GM12878 (cell line): Measurements from ENCODE around the gene FTSJ1. TPM values are rescaled to one million over a fixed set of nuclear protein-coding genes. Genes with fewer than 3 reads are reported as not detected.

ENCODE experiments used
- ATAC-seq: fragments of 200-7000 bp; cut with Tn5 transposase; 3 replicates; pipeline ENCODE4 v1.9.1; 2020; ENCODE audit warnings: mild to moderate bottlenecking, moderate library complexity
- BruUV-seq: library from RNA; stranded (reverse); fragments of 400-500 nt; replicated peaks from 2 replicates; lab custom pipeline; 2021; lab: Mats Ljungman, UMichigan
- CTCF ChIA-PET: fragments of 300-600 bp; sonication (Branson Sonifier 250); formaldehyde crosslinking; extraction: SDS; loops from one replicate; lab custom pipeline; 2021; ENCODE audit warnings: inconsistent platforms; lab: Yijun Ruan, JAX
- POLR2A ChIA-PET: fragments of 350-600 bp; formaldehyde crosslinking; extraction: SDS; loops from one replicate; lab custom pipeline; 2021; ENCODE audit warnings: inconsistent platforms; lab: Charles Lee
- RAD21 ChIA-PET: fragments of 300-600 bp; sonication (Branson Sonifier 250); formaldehyde crosslinking; loops from one replicate; lab custom pipeline; 2023; ENCODE audit warnings: antibody characterized with exemption; ENCODE audit not compliant: unreplicated experiment; lab: Charles Lee
- SMC1A ChIA-PET: fragments of 300-600 bp; sonication (Branson Sonifier 250); formaldehyde crosslinking; loops from one replicate; lab custom pipeline; 2023; ENCODE audit not compliant: unreplicated experiment, uncharacterized antibody; lab: Charles Lee
- DNase-seq: peaks from one replicate; pipeline ENCODE4 v3.0.0-alpha.2; 2011; ENCODE audit warnings: low read depth, low spot score
- FAIRE-seq: peaks from 3 replicates; lab custom pipeline; 2011; peaks lifted over from hg19 to GRCh38; lab: Jason Lieb, UNC
- H2AFZ ChIP-seq: 2 replicates; pipeline ENCODE4 v1.6.0; 2011; ENCODE audit warnings: low read depth, low read length, control low read depth; ENCODE audit not compliant: control insufficient read depth
- H3K27ac ChIP-seq: 2 replicates; pipeline ENCODE4 v1.5.1; 2011; ENCODE audit warnings: control low read depth; ENCODE audit not compliant: control insufficient read depth, insufficient read depth
- H3K27me3 ChIP-seq, 2 experiments: replicated peaks in 1 of 2; 2 replicates each; pipeline versions ENCODE4 v1.6.0 to v1.6.1; 2011; ENCODE audit warnings: low read length in 1 of 2; ENCODE audit not compliant: control insufficient read depth in 2 of 2, insufficient read depth in 2 of 2
- H3K36me3 ChIP-seq, 2 experiments: 2 replicates each; pipeline ENCODE4 v1.5.1; 2011; ENCODE audit warnings: low read length in 1 of 2; ENCODE audit not compliant: control insufficient read depth in 2 of 2, insufficient read depth in 2 of 2
- H3K4me1 ChIP-seq: 2 replicates; pipeline ENCODE4 v1.6.1; 2011; ENCODE audit warnings: mild to moderate bottlenecking, low read length, moderate library complexity, mixed read lengths; ENCODE audit not compliant: control insufficient read depth, insufficient read depth
- H3K4me2 ChIP-seq: 2 replicates; pipeline ENCODE4 v1.6.0; 2011; ENCODE audit warnings: control low read depth; ENCODE audit not compliant: control insufficient read depth, insufficient read depth
- H3K4me3 ChIP-seq: fragments of 200-600 bp; sonication (generic); 2 replicates; pipeline ENCODE4 v1.5.1; 2016
- H3K79me2 ChIP-seq: 2 replicates; pipeline ENCODE4 v1.6.0; 2011; ENCODE audit warnings: low read length; ENCODE audit not compliant: control insufficient read depth, insufficient read depth
- H3K9ac ChIP-seq: 2 replicates; pipeline ENCODE4 v1.8.0; 2011; ENCODE audit warnings: low read length, control low read depth, mixed read lengths; ENCODE audit not compliant: control insufficient read depth, insufficient read depth
- H3K9me3 ChIP-seq: replicated peaks from 3 replicates; pipeline ENCODE4 v1.5.1; 2011; ENCODE audit warnings: mild to moderate bottlenecking, low read length; ENCODE audit not compliant: control insufficient read depth, insufficient read depth
- H4K20me1 ChIP-seq: 2 replicates; pipeline ENCODE4 v1.6.0; 2011; ENCODE audit not compliant: control insufficient read depth, insufficient read depth
- BRCA1 ChIP-seq: IDR thresholded peaks from 2 replicates; pipeline ENCODE4 v1.6.1; 2011; ENCODE audit warnings: low read depth, low read length, improper control_type of control experiment
- CEBPB ChIP-seq, 2 experiments: fragments of 150-350 bp in 1 of 2; IDR thresholded peaks; 2 replicates each; pipeline ENCODE4 v1.6.1; 2012 to 2014; ENCODE audit warnings: low read depth in 2 of 2, low read length in 2 of 2, borderline replicate concordance in 1 of 2, inconsistent platforms in 1 of 2
- CHD1 ChIP-seq: IDR thresholded peaks from 2 replicates; pipeline ENCODE4 v1.6.1; 2012; ENCODE audit warnings: low read depth, low read length, improper control_type of control experiment
- CUX1 ChIP-seq: IDR thresholded peaks from 2 replicates; pipeline ENCODE4 v1.6.1; 2012; ENCODE audit warnings: improper control_type of control experiment, low read depth, low read length; ENCODE audit not compliant: insufficient replicate concordance
- EGR1 ChIP-seq, 2 experiments: IDR thresholded peaks; 1 replicate in 1 of 2; 2 replicates in 1 of 2; pipeline ENCODE4 v1.6.1; 2011 to 2012; ENCODE audit warnings: low read depth in 2 of 2, low read length in 2 of 2, borderline replicate concordance in 1 of 2, mild to moderate bottlenecking in 1 of 2, moderate library complexity in 1 of 2
- IKZF1 ChIP-seq: fragments of 450-650 bp; conservative IDR thresholded peaks from 2 replicates; pipeline ENCODE4 v1.6.1; 2017; ENCODE audit warnings: antibody characterized with exemption, mild to moderate bottlenecking
- IKZF2 ChIP-seq, 2 experiments: fragments of 450-650 bp; IDR thresholded peaks; 2 replicates each; pipeline ENCODE4 v1.6.1; 2017; ENCODE audit warnings: mild to moderate bottlenecking in 2 of 2, moderate library complexity in 2 of 2
- LARP7 ChIP-seq: fragments of 450-650 bp; IDR thresholded peaks from 2 replicates; pipeline ENCODE4 v1.6.1; 2017; ENCODE audit warnings: mild to moderate bottlenecking
- POU2F2 ChIP-seq: IDR thresholded peaks from 3 replicates; pipeline ENCODE4 v1.6.1; 2011; ENCODE audit warnings: low read depth, mild to moderate bottlenecking, low read length, borderline replicate concordance
- SMC3 ChIP-seq: IDR thresholded peaks from 2 replicates; pipeline ENCODE4 v1.6.1; 2011; ENCODE audit warnings: low read length, improper control_type of control experiment, borderline replicate concordance
- TAF1 ChIP-seq: IDR thresholded peaks from 2 replicates; pipeline ENCODE4 v1.6.1; 2011; ENCODE audit warnings: mild to moderate bottlenecking, low read depth, low read length, borderline replicate concordance
- TCF12 ChIP-seq: IDR thresholded peaks from 2 replicates; pipeline ENCODE4 v1.6.1; 2011; ENCODE audit warnings: low read depth, mild to moderate bottlenecking, low read length
- YY1 ChIP-seq: IDR thresholded peaks from 2 replicates; pipeline ENCODE4 v1.6.1; 2011; ENCODE audit warnings: low read depth, mild to moderate bottlenecking, low read length
- ZBED1 ChIP-seq: IDR thresholded peaks from 2 replicates; pipeline ENCODE4 v1.6.1; 2016; ENCODE audit warnings: borderline replicate concordance
- WGBS: methylation state at CpG from one replicate; pipeline ENCODE4 v1.1.6; 2016; ENCODE audit warnings: low lambda C conversion rate; ENCODE audit not compliant: insufficient replicate concordance, insufficient coverage; ENCODE audit errors: missing lambda C conversion rate; 5-methylcytosine and 5-hydroxymethylcytosine counted together
- in situ Hi-C: fragments of 300-500 bp; cut with MboI; formaldehyde crosslinking; loops from 9 replicates; pipeline ENCODE4 v1.14.3; 2018; ENCODE audit warnings: mixed read lengths
- intact Hi-C: fragments of 100-400 bp; cut with micrococcal nuclease; formaldehyde crosslinking; loops from one replicate; pipeline ENCODE4 v1.14.2; 2022; ENCODE audit not compliant: unreplicated experiment
- polyA plus RNA-seq, 11 experiments: library from polyadenylated mRNA; depleted of rRNA in 4 of 11; unstranded in 6 of 11; stranded (reverse) in 5 of 11; fragments of >200 nt; fragmentation: Nextera tagmentation in 4 of 11; fragmentation: Illumina TruSeq in 1 of 11; extraction: Ambion mirVana in 4 of 11; extraction: Trizol in 1 of 11; gene quantifications; 1 replicate in 1 of 11; 2 replicates in 10 of 11; pipeline versions ENCODE4 v1.2.1 to v1.2.3, GENCODE V29; 2011 to 2016; ENCODE audit warnings: inconsistent platforms in 2 of 11, missing spikeins in 2 of 11, low read depth in 1 of 11
- total RNA-seq, 4 experiments: library from RNA; depleted of rRNA in 3 of 4; stranded (reverse); fragments of >200 nt in 3 of 4; fragmentation: Illumina TruSeq in 1 of 4; extraction: Trizol in 1 of 4; gene quantifications; 2 replicates each; pipeline versions ENCODE4 v1.2.1 to v1.2.3, GENCODE V29; 2013 to 2021

The FTSJ1 gene
- total and polyA plus RNA-seq, 10 of the 15 experiments (the other 5 are each of a cell fraction or from before 2014, with no cell fraction given) = 8.8 to 87.8 (median 57.9) TPM

- CTCF ChIA-PET = no interaction called here
- POLR2A ChIA-PET = interaction anchor here (1.2 kb wide), 1 partner anchor 14 kb away, joined by 3 read pairs; no protein-coding TSS in a partner anchor
- H3K27ac ChIP-seq = no peak overlapping the region
These were observed 6.5 kb downstream of the FTSJ1 start for GRCh38 chrX:48482526-48482925.

More at GRCh38 chrX:48482526-48482925, 6.5 kb downstream of the FTSJ1 start:
- TF ChIP-seq CHD1 (no peak), IKZF2 (IDR thresholded peaks at IDR 0.05) (no peak), LARP7 (no peak), BRCA1 (no peak), SMC3 (no peak), EGR1 (IDR thresholded peaks at IDR 0.05; ENCODE audit: borderline replicate concordance in 1 of 2, low read depth in 2 of 2, low read length in 2 of 2) (no peak), TCF12 (no peak), CUX1 (no peak), TAF1 (no peak), CEBPB (IDR thresholded peaks at IDR 0.05; ENCODE audit: borderline replicate concordance in 1 of 2, low read depth in 2 of 2, low read length in 2 of 2) (no peak), IKZF1 (no peak), YY1 (no peak), ZBED1 (no peak), POU2F2 (no peak)
- ATAC-seq (no peak), DNase-seq (no peak), FAIRE-seq (no peak)
- ChIA-PET RAD21 (no interaction called here), SMC1A (no interaction called here)
- Histone ChIP-seq H3K4me2 (no peak overlapping the region), H3K4me3 (no peak overlapping the region), H3K36me3 (peaks cover 0 to 7% of the 10 kb centered on the region in 2 experiments; a peak in 2 of 4 replicates), H3K4me1 (no peaks in the 10 kb centered on the region), H4K20me1 (no peaks in the 10 kb centered on the region), H2AFZ (no peak overlapping the region), H3K9ac (no peak overlapping the region), H3K27me3 (no peaks in the 10 kb centered on the region), H3K79me2 (peaks cover 7% of the 10 kb centered on the region), H3K9me3 (no peaks in the 10 kb centered on the region)
- 51% methylated on average over 7 of the region's 7 CpGs for WGBS
- intact Hi-C loops = no loop called here
- no TSS peak for BruUV-seq
- in situ Hi-C loops = no loop called here
